HG02973 (cell line): ENCODE data around the gene ADD2.
"Not testable (repeated sequence)": the region's sequence is repeated elsewhere in the genome, so short reads cannot be mapped to it uniquely, and the experiment has no call there.

ENCODE experiments used
- ATAC-seq: cut with Tn5 transposase; IDR thresholded peaks from one replicate; pipeline ENCODE4 v1.9.1; 2021; ENCODE audit warnings: moderate library complexity; ENCODE audit not compliant: unreplicated experiment

ADD2 gene

DNA sequence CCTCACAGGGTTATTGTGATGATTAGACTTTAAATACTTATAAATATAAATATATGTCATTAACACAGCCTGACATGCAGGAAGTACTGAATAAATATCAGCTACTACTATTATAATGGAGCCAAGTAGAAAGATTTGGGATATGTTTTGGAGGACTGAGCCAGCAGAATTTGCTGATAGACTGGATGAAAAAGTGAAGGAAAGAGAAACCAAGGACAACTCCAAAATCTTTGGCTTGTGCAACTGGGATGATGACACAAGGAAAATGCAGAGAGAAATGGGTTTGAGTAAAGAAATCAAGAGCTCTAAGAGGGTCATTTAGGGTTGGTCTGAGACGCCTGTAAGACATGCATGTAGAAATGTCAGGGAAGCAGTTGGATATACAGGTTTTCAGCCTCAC is 15.6 kb downstream of the ADD2 start:
- no peak for ATAC-seq

DNA sequence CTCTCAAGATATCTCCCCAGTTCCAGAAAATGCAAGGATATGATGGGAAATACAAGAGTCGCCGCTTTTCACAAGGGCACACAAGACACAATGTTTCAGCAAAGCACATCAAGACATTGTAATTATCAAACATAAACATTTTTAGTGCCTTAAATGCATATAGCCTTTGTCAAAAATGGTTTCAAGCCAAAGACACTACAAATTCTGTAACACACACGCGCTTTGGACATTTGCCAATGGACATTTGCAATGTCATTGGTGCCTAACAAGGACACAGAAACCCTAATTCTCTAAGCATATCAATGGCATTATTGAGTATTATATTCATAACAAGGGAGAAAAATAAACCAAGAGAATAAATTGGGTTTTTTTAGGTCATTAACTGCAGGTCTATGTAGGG is 16.1 kb downstream of the ADD2 start:
- no peak for ATAC-seq

DNA sequence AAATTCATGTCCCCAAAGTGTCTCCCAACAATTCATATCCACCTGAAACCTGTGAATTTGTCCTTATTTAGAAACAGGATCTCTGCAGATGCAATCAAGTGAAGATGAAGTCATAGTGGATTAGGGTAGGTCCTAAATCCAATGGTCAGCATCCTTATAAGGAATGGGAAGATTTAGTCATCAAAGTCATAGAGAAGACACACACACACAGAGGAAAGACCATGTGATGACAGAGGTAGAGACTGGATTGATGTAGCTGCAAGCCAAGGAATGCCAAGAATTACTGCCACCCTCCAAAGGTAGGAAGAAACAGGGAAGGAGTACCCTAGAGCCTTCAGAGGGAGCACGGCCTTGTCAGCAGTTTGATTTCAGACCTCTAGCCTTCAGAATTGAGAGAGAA is 17.7 kb downstream of the ADD2 start:
- ATAC-seq, result no peak

DNA sequence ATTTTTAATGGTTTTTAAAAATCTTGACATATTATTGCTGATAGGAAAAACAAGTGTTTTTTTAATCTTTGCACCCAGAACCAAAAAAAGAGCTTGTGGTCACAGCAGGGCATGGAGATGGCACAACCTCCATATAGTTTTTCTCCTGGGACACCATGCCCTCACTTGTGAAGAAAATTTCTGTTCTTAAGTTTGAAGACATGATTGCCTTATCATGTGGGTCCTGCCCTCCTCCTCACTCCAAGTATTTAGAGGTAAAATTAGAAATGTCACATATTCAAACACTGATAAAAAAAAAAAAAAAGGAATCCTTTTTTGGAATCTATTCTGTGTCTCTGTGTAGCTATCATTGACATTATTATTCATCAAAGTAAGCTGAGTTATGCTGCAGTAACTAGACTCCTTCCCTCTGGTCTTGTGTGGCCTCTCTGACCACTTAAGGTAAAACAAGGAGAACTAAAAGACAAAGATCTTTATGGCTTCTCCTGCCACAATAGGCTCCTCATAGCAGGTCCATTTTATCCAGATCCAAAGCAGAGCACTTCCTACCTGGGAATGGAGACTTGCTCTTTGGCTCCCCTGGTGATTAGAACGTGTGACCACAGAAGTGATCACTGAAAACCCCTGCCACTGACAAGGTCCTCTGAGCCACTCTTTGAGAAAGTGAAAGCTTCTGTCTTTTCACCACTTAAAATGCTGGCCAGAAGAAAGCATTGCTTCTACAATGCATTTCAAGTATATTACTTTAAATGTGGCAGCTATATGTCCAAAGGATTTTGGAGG is 19.8 kb downstream of the ADD2 start:
- ATAC-seq, result no peak

DNA sequence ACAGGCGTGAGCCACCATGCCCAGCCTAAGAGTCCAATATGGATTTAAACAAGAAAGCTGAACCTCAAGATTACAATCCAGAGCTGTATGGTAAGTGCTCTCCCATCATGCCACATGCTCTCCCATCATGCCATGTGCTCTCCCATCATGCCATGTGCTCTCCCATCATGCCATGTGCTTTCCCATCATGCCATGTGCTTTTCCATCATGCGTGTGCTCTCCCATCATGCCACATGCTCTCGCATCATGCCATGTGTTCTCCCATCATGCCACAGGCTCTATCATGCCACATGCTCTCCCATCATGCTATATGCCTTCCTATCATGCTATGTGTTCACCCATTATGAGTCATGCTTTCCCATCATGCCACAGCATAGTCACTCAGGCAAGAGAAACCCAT is 20.7 kb downstream of the ADD2 start:
- no peak for ATAC-seq

DNA sequence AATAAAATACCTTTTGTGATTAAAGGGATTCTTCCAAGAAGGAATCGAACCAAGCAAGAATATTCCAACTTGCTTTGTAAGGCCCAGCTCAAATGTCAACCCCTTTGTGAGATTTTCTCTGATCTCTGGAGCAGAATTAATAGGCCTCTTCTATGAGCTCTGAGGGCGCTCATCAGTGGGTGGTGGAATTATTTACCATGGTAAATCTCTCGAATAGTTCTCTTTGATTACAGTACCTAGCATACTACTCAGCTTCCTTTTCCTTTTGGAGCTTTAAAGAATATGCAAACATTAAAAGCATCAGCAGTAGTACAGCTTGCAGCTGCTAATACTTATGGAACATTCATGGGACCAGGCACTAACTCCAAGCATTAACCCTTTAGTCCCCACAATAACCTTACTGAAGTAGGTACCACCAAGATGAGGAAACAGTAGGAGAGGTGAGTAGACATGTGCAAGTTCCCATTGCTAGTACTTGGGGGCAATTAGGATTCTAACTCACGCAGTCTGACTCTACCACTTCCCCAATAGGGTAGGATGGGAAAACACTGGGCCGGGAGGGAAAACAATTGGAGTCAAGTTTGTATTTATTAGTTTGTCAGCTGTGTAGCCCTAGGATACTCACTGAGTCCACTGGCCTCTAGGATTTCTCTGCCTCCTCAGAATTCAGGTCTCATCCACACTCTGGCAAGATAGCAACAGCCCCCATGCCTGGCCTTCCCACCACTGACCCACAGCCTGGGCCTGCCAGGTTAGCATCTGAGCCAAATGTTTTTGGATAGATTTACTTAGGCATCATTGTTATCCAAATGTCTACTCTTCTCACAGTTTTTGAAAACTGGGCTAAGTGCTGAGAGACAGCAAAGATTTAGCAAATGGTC is 21.7 kb downstream of the ADD2 start:
- no peak for ATAC-seq

DNA sequence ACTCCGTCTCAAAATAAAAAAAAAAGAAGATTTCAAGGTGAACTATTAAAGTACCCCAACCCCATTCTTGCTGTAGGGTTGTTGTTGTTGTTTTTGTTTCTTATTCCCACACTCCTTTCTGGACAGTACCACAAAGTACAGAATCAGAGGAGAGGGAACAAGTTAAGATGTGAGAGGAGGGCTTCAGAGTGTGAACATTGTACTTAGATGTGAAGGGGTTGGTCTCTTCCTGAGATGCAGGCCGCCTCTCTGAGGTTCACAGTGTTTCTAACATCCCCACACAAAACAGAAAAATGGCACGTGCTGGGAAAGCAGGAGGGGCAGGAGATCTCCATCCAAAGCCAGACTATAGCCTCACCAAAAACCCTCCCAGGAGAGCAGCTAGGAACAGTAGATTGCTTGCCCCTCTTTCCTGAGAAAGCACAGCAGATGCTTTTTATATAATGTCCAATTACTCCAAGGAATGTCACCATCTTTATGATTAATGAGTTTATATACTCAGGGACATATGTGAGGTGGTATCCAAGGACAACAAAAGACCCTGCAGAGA is 22.6 kb downstream of the ADD2 start:
- ATAC-seq, result no peak

DNA sequence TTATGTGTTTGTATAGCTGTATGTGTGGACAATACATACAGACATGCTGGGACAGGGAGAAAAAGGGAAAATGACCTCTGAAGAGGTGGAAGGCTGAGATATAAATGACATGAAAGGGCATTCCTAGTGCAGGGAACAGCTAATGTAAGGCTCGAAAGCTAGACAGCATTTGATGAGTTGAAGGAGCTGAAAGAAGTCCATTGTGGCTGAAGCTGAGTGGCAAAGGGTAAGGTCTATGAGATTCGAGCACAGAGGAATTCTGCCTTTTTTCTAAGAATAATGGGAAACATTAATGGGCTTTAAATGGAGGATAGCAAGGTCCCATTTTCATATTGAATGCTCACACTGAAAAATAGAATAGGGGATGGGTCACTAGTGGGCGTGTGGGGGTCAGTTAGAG is 23.6 kb downstream of the ADD2 start:
- no peak for ATAC-seq

DNA sequence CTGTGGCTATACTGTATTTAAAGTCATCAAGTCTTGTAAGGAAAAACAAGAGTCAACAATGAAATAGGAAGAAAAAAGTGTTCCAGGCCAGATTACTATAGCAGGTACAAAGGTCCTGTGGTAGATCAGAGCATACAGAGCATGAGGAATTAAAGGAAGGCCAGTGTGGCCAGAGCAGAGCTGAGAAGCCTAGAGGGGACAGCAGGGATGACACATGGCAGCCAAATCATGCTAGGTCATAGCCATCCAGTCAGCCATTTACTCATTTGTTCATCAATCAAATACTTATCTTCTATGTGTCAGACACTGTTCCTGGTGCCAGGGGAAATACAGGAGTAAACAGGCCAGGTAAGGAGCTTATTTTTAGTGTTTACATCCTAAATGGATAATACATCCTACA is 24.3 kb downstream of the ADD2 start:
- no peak for ATAC-seq

DNA sequence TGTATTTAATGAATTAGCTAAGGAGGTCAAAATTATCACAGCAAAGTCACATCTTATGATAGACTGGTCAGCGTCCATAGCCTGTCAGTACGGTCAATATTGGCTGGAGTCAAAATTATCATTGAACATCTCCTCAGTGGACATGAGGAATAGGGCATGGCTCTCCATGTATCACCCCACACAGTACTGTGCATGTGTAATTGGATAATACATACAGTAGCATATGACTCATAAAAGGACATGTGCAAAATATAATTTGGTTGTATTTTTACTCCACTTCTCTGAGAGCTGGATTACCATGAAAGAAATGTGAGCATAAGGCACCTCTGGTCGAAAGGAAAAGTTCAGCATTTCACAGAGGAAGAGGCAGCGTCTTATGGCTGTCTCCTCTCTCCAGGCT is 24.9 kb downstream of the ADD2 start:
- no peak for ATAC-seq

DNA sequence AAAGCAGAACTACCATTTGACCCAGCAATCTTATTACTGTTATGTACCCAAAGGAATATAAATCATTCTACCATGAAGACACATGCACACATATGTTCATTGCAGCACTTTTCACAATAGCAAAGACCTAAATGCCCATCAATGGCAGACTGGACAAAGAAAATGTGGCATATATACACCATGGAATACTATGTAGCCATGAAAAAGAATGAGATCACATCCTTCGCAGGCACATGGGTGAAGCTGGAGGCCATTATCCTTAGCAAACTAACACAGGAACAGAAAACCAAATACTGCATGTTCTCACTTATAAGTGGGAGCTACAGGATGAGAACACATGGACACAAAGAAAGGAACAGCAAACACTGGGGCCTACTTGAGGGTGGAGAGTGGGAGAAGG is 28.5 kb downstream of the ADD2 start:
- ATAC-seq, result not testable (repeated sequence)

DNA sequence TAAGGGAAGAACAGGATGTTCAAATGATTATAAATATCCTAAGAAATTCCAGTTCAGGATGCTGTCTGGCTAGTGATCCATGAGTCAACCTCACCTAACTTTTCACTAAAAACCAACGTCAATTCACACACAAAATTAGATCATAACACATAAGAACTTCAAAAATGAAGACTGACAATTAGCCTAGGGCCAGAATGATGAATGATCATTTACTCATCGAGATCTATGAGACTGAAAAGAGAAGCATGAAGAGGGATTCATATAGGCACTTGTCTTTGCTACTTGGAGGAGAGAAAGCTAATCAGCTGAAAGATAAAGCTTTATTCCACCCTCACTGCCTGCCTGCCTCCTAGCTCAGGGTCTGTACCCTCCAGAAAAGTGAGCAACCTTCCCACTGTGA is 29.8 kb downstream of the ADD2 start:
- ATAC-seq, result no peak

DNA sequence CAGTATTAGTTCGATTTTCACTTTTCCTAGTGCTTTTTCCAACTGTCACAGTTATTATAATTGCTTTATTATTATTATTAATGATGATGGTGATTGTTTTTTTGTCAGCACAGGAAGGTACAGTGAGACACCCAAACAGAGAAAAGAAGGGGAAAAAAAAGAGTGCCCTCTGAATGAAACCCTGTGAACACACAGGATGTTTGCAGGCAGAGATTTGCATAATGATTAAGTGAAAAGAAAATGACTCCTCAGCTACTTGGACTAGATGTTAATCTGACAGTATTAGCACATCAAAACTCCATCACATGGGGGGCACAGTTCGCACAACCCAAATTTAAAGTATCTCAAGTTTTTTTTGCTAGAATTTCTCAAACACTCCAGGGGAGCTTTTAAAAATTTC is 32.9 kb downstream of the ADD2 start:
- ATAC-seq, result no peak

DNA sequence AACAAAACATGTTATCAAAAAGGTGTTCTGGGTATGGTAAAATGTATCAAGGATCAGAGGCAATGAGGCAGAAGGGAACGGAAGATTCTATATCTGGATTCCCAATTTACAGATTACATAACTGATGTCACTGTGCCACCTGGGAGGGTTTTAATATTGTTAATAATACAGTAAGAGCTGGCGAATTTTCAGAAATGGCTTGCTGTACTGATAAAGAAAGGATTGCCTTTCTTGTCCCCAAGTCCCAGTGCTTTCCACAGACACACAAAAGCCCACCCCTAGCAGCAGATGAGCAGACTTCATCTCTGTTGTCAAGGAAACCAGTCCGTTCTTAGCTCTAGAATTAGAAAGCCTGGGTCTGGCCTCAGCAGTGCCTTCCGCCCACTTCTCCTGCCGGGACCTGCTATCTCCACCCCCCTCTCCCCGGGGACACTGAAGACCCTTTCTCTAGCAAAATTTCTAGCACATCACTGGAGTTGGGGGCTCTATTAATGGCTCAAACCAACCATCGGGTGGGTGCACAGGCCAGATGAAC is 34.3 kb downstream of the ADD2 start:
- no peak for ATAC-seq

DNA sequence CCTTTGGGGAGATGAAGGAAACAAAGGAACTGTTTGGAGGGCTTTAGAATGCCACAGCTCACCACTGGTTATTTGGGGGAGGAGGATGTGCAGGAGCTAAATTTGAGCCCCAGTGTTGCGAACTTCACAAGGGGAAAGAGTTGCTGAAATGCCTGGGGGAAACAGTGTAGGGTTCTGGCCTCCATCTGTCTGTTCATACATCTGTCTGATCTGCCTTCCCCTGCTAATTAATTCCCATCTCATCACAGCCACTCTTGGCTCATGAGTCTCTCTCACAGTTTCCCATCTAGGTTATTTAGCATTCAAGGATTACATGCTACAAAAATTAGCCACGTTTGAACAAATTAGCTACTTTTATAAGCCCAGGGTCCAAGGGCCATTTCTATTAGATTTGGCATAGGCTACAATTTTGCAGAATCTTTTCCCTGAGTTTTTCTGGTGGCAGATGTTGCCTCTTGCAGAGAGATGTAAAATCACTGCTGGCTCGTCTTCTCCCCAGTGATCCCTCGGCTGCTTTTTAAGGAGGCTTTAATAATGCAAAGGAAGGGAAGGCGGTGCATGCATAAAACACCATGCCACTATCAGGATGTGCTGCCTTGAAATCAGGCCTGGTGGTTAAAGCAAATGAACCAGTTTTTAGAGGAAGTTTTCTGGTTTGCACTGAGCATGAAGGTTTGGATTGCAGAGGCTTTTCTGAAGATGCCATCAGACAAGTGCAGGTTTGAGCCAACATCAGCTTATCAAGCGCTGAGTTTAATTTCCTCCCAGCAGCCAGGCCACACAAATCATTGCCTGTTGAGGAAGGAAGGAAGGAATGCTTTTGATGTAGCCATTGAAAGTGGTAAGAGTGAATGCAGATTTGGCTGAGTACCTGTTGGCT is 35.0 kb downstream of the ADD2 start:
- no peak for ATAC-seq

DNA sequence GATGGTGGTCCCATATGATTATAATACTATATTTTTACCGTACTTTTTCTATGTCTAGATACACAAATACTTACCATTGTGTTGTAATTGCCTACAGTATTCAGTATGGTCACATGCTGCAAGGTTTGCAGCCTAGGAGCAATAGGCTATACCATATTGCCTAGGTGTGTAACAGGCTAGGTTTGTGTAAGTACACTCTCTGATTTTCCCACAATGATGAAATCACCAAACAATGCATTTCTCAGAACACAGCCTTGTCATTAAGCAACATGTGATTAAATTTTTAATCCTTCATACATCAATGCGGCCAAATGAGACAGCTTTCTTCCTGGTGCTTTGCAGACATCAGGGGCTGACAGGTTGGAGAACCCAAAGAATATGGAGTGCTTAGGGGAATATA is 37.3 kb downstream of the ADD2 start:
- no peak for ATAC-seq

DNA sequence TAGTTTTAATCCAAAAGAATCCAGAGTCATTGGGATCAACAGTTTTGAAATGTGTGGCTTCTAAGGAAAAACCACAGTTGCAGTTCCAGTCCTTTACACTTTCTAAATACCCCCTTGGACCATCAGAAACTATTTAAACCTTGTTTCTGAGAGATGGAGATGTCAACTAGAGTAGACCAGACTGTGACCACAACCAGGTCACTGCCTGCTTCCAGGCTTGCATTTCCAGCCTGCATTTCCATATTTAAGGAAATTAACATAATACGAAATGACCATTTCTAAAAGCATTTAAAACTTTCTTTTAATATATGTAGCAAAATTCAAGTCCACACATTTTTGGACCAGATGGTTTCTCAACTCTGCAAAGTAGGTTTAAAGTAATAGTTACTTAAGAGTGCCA is 38.4 kb downstream of the ADD2 start:
- ATAC-seq, result no peak

DNA sequence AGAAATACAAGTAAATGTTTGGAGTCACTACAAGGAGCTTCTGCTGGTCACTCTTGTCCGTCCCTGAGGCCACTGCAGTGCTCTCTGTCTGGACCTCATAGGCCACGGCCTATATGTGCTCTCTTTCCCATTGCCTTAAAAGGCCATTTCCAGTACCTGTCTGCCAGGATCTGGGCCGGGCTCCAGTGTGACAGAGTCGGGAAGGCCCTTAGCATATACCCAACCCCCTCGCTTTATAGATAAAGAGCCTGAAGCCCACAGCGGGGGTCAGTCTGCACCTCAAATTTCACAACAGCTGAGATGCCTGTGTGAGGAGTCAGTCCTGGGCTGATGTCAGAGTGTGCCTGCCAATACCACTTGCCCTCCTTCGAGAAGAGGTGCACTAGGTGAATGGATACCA is 39.9 kb downstream of the ADD2 start:
- ATAC-seq, result no peak

DNA sequence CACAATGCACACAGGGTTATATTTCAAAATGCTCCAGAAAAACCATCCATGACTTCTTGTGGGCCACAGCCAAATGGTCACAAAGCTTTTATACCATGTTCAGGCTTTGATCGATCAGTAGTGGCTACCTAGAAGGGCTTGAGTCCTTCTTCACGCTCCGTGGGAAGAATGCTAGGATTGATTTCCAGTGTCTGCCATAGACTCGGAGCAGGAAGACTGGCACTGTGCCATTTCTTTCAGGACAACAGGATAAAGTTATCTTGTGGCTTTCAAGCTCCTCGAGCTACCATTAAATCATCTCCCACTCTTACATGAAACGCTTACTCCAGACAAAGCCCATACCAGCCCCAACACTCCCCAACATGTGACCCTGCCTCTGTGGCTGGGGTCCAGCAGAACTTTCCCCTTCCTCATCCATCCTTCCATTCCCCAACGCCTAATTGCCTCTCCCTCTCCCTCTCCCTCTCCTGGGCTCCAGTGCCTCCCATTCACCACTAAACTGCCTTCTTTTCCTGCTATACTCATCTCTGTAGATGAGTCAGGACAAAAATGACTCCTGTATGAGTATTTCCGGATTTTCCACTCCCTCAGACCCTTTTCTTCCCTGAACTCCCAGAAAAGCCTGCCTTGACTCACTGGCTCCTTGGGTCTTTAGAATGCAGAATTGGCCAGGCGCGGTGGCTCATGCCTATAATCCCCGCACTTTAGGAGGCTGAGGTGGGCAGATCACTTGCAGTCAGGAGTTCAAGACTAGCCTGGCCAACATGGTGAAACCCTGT is 40.9 kb downstream of the ADD2 start:
- ATAC-seq, result no peak

DNA sequence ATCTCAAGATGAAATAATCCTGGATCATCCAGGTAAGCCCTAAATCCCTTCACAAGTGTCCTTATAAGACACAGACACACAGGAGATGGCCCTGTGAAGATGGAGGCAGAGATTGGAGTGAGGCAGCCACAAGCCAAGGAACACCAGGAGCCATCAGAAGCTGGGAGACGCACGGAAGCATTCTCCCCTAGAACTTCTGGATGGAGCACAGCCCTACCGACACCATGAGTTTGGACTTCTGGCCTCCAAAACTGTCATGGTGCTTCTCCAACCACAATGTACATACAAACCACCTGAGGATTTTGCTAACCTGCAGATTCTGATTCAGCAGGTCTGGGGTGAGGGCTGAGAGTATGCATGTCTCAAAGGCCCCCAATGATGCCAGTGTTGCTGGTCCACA is 42.5 kb downstream of the ADD2 start:
- no peak for ATAC-seq
